CD4-positive, alpha-beta T cell treated with Interleukin-15 for 1 hour (primary cell): ENCODE measurements around the gene PCDHGA1.
"Not testable (repeated sequence)": the region's sequence is repeated elsewhere in the genome, so short reads cannot be mapped to it uniquely, and the experiment has no call there.

ENCODE experiments used
- DNase-seq: peaks from one replicate; pipeline ENCODE4 v3.0.0-alpha.2; 2020

Gene PCDHGA1

GRCh38 chr5:141383345-141383744, 53.0 kb downstream of the PCDHGA1 start:
- no peak for DNase-seq

- DNase-seq: no peak
These were observed 54.4 kb downstream of the PCDHGA1 start for GRCh38 chr5:141384471-141385267.

- not testable (repeated sequence) for DNase-seq
These were observed 57.4 kb downstream of the PCDHGA1 start, which contains the start of gene PCDHGB4 for GRCh38 chr5:141387557-141388311. Gene PCDHGB4, plus strand, starts transcription at chr5:141387698. Its CDS starts 187 bp downstream, at chr5:141387885.

- no peak for DNase-seq
These were observed 58.3 kb downstream of the PCDHGA1 start for GRCh38 chr5:141388661-141389060.

- no peak for DNase-seq
These were observed 59.1 kb downstream of the PCDHGA1 start for GRCh38 chr5:141389153-141390042.

GRCh38 chr5:141392429-141393198, 62.3 kb downstream of the PCDHGA1 start, which contains the start of gene PCDHGA8:
Gene PCDHGA8, plus strand, starts transcription at chr5:141392633. Its CDS starts 181 bp downstream, at chr5:141392814.
- no peak for DNase-seq

- DNase-seq: no peak
These were observed 63.0 kb downstream of the PCDHGA1 start for GRCh38 chr5:141393267-141393666.

GRCh38 chr5:141394401-141395187, 64.3 kb downstream of the PCDHGA1 start:
- not testable (repeated sequence) for DNase-seq

GRCh38 chr5:141397756-141398551, 67.6 kb downstream of the PCDHGA1 start, which contains the start of gene PCDHGB5:
Gene PCDHGB5, plus strand, starts transcription at chr5:141397947. Its CDS starts 181 bp downstream, at chr5:141398128.
- peak; percentile 32 for DNase-seq

- DNase-seq: no peak
These were observed 68.3 kb downstream of the PCDHGA1 start for GRCh38 chr5:141398608-141399007.

GRCh38 chr5:141399555-141400258, 69.4 kb downstream of the PCDHGA1 start:
- no peak for DNase-seq

GRCh38 chr5:141402553-141403243, 72.4 kb downstream of the PCDHGA1 start, which contains the start of gene PCDHGA9:
Gene PCDHGA9, plus strand, starts transcription at chr5:141402778. Its CDS starts 175 bp downstream, at chr5:141402953.
- DNase-seq: no peak

- no peak for DNase-seq
These were observed 73.1 kb downstream of the PCDHGA1 start for GRCh38 chr5:141403387-141403786.

GRCh38 chr5:141407790-141408505, 77.6 kb downstream of the PCDHGA1 start, which contains the start of gene PCDHGB6:
Gene PCDHGB6, plus strand, starts transcription at chr5:141408021. Its CDS starts 182 bp downstream, at chr5:141408203.
- DNase-seq: peak; percentile 31

GRCh38 chr5:141409598-141410306, 79.4 kb downstream of the PCDHGA1 start:
- no peak for DNase-seq

GRCh38 chr5:141411575-141411974, 81.3 kb downstream of the PCDHGA1 start:
- no peak for DNase-seq
